ENCODE measurements around the gene FAM240A. TPM values are rescaled to one million over a fixed set of nuclear protein-coding genes. Genes with fewer than 3 reads are reported as not detected.

The FAM240A gene
- total and polyA plus RNA-seq, 4 donors = not detected

DNA sequence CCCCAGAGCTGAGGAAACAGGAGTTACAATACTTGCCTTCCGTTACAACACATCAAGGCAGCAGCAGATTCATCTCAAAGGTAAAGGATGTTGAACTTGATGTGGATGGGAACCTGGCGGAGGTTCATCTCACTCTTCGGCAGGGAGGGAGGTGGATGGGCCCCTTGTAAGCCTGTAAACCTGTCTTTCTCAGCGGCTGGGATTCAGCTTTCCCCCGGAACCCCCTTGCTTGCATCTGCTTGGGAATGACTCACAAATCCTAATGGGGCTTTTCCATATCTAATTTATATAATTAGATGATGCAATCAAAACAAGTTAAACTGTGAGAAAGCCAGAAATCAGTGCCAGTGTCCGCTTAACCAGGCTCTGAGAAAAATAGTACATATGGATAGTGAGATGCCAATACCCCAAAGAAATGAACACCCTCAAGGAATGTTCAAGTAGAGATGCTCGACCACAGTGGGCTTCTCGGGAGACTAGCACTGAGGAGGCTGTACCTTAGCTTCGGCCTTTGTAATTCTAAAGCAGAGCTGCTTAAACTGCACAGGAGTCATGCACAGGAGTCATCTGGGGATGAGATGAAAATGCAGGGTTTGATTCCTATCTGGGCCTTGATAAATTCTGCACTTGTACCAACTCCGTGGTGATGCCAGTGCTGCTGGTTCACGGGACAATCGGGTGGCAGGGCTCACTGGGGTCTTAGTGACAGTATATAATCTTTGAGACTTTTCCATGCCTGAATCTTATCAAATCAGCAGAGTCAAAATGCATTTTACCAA, 2.2 kb upstream of the FAM240A start:
- 91% methylated on average over 12 of the region's 12 CpGs for WGBS
- peak; percentile 20 for DNase-seq (ENCODE audit: low spot score)
- Histone ChIP-seq H3K9me3 (ENCODE audit: control insufficient read depth in 4 of 4, low read length in 3 of 4) (no peaks in the 10 kb centered on the region), H3K4me3 (ENCODE audit: low read depth in 1 of 3, low read length in 3 of 3) (no peak overlapping the region), H3K27ac (ENCODE audit: low read depth in 1 of 2, low read length in 2 of 2) (no peak overlapping the region), H3K36me3 (ENCODE audit: control insufficient read depth in 4 of 4, insufficient read depth in 3 of 4, low read depth in 1 of 4, low read length in 3 of 4) (no peaks in the 10 kb centered on the region), H3K27me3 (ENCODE audit: control insufficient read depth in 4 of 4, insufficient read depth in 4 of 4, low read length in 3 of 4) (no peaks in the 10 kb centered on the region), H3K4me1 (ENCODE audit: control insufficient read depth in 4 of 4, insufficient read depth in 4 of 4, low read length in 3 of 4) (peaks cover 5 to 9% (median 6%) of the 10 kb centered on the region in 4 donors), H3K9ac (ENCODE audit: low read depth in 1 of 2, low read length in 2 of 2) (no peak overlapping the region)
- TF ChIP-seq FOXA1 (IDR thresholded peaks at IDR 0.05) (no peak), TAF1 (conservative IDR thresholded peaks at IDR 0.05) (no peak), HNF4G (IDR thresholded peaks at IDR 0.05) (no peak), JUND (IDR thresholded peaks at IDR 0.05) (no peak), NR2F2 (IDR thresholded peaks at IDR 0.05) (no peak), RXRA (IDR thresholded peaks at IDR 0.05) (no peak), HNF4A (conservative IDR thresholded peaks at IDR 0.05) (no peak), GABPA (IDR thresholded peaks at IDR 0.05 in 1 of 2, conservative IDR thresholded peaks at IDR 0.05 in 1 of 2) (no peak), YY1 (IDR thresholded peaks at IDR 0.05) (no peak), RAD21 (IDR thresholded peaks at IDR 0.05) (no peak), SP1 (IDR thresholded peaks at IDR 0.05) (no peak), EGR1 (IDR thresholded peaks at IDR 0.05; ENCODE audit: low read depth in 2 of 2) (no peak)
- TF ChIP-seq, protein P1, sequence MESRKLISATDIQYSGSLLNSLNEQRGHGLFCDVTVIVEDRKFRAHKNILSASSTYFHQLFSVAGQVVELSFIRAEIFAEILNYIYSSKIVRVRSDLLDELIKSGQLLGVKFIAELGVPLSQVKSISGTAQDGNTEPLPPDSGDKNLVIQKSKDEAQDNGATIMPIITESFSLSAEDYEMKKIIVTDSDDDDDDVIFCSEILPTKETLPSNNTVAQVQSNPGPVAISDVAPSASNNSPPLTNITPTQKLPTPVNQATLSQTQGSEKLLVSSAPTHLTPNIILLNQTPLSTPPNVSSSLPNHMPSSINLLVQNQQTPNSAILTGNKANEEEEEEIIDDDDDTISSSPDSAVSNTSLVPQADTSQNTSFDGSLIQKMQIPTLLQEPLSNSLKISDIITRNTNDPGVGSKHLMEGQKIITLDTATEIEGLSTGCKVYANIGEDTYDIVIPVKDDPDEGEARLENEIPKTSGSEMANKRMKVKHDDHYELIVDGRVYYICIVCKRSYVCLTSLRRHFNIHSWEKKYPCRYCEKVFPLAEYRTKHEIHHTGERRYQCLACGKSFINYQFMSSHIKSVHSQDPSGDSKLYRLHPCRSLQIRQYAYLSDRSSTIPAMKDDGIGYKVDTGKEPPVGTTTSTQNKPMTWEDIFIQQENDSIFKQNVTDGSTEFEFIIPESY (IDR thresholded peaks at IDR 0.05) = no peak
- TF ChIP-seq, protein P2, sequence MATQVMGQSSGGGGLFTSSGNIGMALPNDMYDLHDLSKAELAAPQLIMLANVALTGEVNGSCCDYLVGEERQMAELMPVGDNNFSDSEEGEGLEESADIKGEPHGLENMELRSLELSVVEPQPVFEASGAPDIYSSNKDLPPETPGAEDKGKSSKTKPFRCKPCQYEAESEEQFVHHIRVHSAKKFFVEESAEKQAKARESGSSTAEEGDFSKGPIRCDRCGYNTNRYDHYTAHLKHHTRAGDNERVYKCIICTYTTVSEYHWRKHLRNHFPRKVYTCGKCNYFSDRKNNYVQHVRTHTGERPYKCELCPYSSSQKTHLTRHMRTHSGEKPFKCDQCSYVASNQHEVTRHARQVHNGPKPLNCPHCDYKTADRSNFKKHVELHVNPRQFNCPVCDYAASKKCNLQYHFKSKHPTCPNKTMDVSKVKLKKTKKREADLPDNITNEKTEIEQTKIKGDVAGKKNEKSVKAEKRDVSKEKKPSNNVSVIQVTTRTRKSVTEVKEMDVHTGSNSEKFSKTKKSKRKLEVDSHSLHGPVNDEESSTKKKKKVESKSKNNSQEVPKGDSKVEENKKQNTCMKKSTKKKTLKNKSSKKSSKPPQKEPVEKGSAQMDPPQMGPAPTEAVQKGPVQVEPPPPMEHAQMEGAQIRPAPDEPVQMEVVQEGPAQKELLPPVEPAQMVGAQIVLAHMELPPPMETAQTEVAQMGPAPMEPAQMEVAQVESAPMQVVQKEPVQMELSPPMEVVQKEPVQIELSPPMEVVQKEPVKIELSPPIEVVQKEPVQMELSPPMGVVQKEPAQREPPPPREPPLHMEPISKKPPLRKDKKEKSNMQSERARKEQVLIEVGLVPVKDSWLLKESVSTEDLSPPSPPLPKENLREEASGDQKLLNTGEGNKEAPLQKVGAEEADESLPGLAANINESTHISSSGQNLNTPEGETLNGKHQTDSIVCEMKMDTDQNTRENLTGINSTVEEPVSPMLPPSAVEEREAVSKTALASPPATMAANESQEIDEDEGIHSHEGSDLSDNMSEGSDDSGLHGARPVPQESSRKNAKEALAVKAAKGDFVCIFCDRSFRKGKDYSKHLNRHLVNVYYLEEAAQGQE (IDR thresholded peaks at IDR 0.05) = no peak
- TF ChIP-seq, protein P3, sequence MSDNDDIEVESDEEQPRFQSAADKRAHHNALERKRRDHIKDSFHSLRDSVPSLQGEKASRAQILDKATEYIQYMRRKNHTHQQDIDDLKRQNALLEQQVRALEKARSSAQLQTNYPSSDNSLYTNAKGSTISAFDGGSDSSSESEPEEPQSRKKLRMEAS (IDR thresholded peaks at IDR 0.05) = no peak
- TF ChIP-seq, protein P4, sequence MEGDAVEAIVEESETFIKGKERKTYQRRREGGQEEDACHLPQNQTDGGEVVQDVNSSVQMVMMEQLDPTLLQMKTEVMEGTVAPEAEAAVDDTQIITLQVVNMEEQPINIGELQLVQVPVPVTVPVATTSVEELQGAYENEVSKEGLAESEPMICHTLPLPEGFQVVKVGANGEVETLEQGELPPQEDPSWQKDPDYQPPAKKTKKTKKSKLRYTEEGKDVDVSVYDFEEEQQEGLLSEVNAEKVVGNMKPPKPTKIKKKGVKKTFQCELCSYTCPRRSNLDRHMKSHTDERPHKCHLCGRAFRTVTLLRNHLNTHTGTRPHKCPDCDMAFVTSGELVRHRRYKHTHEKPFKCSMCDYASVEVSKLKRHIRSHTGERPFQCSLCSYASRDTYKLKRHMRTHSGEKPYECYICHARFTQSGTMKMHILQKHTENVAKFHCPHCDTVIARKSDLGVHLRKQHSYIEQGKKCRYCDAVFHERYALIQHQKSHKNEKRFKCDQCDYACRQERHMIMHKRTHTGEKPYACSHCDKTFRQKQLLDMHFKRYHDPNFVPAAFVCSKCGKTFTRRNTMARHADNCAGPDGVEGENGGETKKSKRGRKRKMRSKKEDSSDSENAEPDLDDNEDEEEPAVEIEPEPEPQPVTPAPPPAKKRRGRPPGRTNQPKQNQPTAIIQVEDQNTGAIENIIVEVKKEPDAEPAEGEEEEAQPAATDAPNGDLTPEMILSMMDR (IDR thresholded peaks at IDR 0.05; ENCODE audit: low read depth, low read length, missing input control) = no peak
- TF ChIP-seq, protein P5, sequence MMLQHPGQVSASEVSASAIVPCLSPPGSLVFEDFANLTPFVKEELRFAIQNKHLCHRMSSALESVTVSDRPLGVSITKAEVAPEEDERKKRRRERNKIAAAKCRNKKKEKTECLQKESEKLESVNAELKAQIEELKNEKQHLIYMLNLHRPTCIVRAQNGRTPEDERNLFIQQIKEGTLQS (IDR thresholded peaks at IDR 0.05) = no peak
